Measurements from ENCODE around the gene FAM234B. TPM values are rescaled to one million over a fixed set of nuclear protein-coding genes. Genes with fewer than 3 reads are reported as not detected.

The FAM234B gene
- total and polyA plus RNA-seq, 2 of the 8 experiments (the other 6 are each of a cell fraction or from before 2014, with no cell fraction given): 12.5 to 29.1 TPM

DNA sequence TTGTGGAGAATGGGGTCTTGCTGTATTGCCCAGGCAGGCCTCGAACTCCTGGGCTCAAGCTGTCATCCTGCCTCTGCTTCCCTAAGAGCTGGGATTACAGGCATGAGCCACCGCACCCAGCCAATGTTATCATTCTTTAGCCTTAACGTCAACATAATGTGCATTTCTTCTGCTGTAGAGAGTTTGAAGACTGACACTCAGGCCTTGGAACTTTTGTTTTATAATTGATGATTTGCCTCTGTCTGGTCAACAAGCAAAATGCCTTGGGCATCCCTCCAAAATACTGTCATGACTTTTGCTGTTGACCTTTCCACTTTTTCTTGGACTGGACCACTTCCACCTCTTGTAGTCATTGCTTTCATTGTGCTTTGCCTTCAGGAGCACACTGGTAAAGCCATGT lies 29.0 kb downstream of the FAM234B start:
- H2AK5ac ChIP-seq (ENCODE audit: low read depth, low read length): no peak overlapping the region
- peaks cover 2 to 46% (median 25%) of the 10 kb centered on the region in 4 experiments; a peak in 7 of 8 replicates for H3K36me3 ChIP-seq (ENCODE audit: control insufficient read depth in 2 of 4, insufficient read depth in 4 of 4, low read length in 3 of 4)
- H2AFZ ChIP-seq (ENCODE audit: low read length): no peak overlapping the region
- H2BK12ac ChIP-seq (ENCODE audit: low read depth, low read length): no peak overlapping the region
- H3K23me2 ChIP-seq (ENCODE audit: low read depth, low read length): no peaks in the 10 kb centered on the region
- 96% methylated on average over 3 of the region's 3 CpGs; no CpG with 5 or more reads in 1 of the 2 experiments for WGBS, 2 experiments (ENCODE audit: extremely low coverage in 1 of 2, insufficient coverage in 1 of 2, insufficient read length in 1 of 2, insufficient replicate concordance in 2 of 2, low coverage in 1 of 2, low lambda C conversion rate in 2 of 2, missing lambda C conversion rate in 1 of 2)
- H2BK5ac ChIP-seq (ENCODE audit: low read depth, low read length): no peak overlapping the region
- no peak for FAIRE-seq
- H3K4me2 ChIP-seq (ENCODE audit: insufficient read depth in 1 of 2, low read depth in 2 of 2, low read length in 2 of 2): no peak overlapping the region
- H4K5ac ChIP-seq (ENCODE audit: insufficient read length, low read depth, low read length): no peak overlapping the region
- no peak overlapping the region for H3K27ac ChIP-seq (ENCODE audit: low read depth, low read length)
- no peaks in the 10 kb centered on the region for H3K9me3 ChIP-seq (ENCODE audit: insufficient read depth in 2 of 2, low read depth in 1 of 2, low read length in 1 of 2)
- no peak for DNase-seq (ENCODE audit: low read depth in 1 of 2, low spot score in 2 of 2)
- H3K18ac ChIP-seq (ENCODE audit: extremely low read depth, low read length): no peak overlapping the region
- no peak overlapping the region for H4K91ac ChIP-seq (replicated peaks; ENCODE audit: insufficient read length, low read length)
- H3K27me3 ChIP-seq (replicated peaks in 1 of 4; ENCODE audit: control insufficient read depth in 3 of 4, extremely low read depth in 1 of 4, insufficient read depth in 3 of 4, low read length in 3 of 4): no peaks in the 10 kb centered on the region
- no peaks in the 10 kb centered on the region for H3K79me1 ChIP-seq (ENCODE audit: low read depth, low read length)
- peaks cover 0 to 4% (median under 1%) of the 10 kb centered on the region in 4 experiments; a peak in 2 of 7 replicates for H3K4me1 ChIP-seq (replicated peaks in 1 of 4; ENCODE audit: control insufficient read depth in 3 of 4, insufficient read depth in 4 of 4, low read length in 3 of 4)
- no peak overlapping the region for H3K56ac ChIP-seq (replicated peaks; ENCODE audit: insufficient read length, low read depth, low read length)
- ChIA-PET POLR2A (ENCODE audit: partially characterized antibody) (no interaction called here), CTCF (ENCODE audit: partially characterized antibody) (interaction anchor here (1.0 to 2.5 kb wide), 7 partner anchors 9 to 162 kb away, joined by 3 to 7 read pairs (median 3); no protein-coding TSS in a partner anchor)
- H2BK20ac ChIP-seq (ENCODE audit: low read length): no peak overlapping the region
- H2BK15ac ChIP-seq (ENCODE audit: low read length): no peak overlapping the region
- H3K23ac ChIP-seq (ENCODE audit: insufficient read length): no peak overlapping the region
- H3K4ac ChIP-seq (replicated peaks; ENCODE audit: insufficient read length, low read depth, low read length): no peak overlapping the region
- H4K20me1 ChIP-seq (replicated peaks in 1 of 2; ENCODE audit: control insufficient read depth in 1 of 2, insufficient read depth in 2 of 2, low read length in 2 of 2): no peaks in the 10 kb centered on the region
- no peak overlapping the region for H3K14ac ChIP-seq (ENCODE audit: insufficient read length)
- H2BK120ac ChIP-seq (replicated peaks; ENCODE audit: low read depth, low read length): no peak overlapping the region
- no peaks in the 10 kb centered on the region for H3K79me2 ChIP-seq (ENCODE audit: control insufficient read depth in 1 of 2, insufficient read depth in 2 of 2, low read length in 2 of 2)
- no peak overlapping the region for H3K4me3 ChIP-seq (ENCODE audit: extremely low read depth in 1 of 4, insufficient read depth in 2 of 4, low read depth in 3 of 4, low read length in 4 of 4)
- no peak overlapping the region for H4K8ac ChIP-seq (ENCODE audit: extremely low read depth, insufficient read depth, low read length)
- no peak overlapping the region for H3K9ac ChIP-seq (replicated peaks in 1 of 4; ENCODE audit: extremely low read depth in 1 of 4, low read depth in 3 of 4, low read length in 3 of 4)
- TF ChIP-seq RNF2 (IDR thresholded peaks at IDR 0.05; ENCODE audit: borderline replicate concordance, low read depth, low read length, missing control alignments, poor library complexity, severe bottlenecking) (no peak), CHD1 (IDR thresholded peaks at IDR 0.05; ENCODE audit: low read depth, low read length) (no peak), RBBP5 (IDR thresholded peaks at IDR 0.05; ENCODE audit: borderline replicate concordance, low read depth, low read length) (no peak), SIN3A (conservative IDR thresholded peaks at IDR 0.05 in 1 of 2, IDR thresholded peaks at IDR 0.05 in 1 of 2; ENCODE audit: low read depth in 1 of 2, low read length in 2 of 2) (no peak), SUZ12 (IDR thresholded peaks at IDR 0.05; ENCODE audit: low read length) (no peak), BACH1 (IDR thresholded peaks at IDR 0.05; ENCODE audit: low read length) (no peak), GTF2F1 (IDR thresholded peaks at IDR 0.05; ENCODE audit: borderline replicate concordance, low read depth, low read length) (no peak), ASH2L (IDR thresholded peaks at IDR 0.05; ENCODE audit: low read length) (no peak), SP4 (IDR thresholded peaks at IDR 0.05; ENCODE audit: low read length) (no peak), CBX5 (IDR thresholded peaks at IDR 0.05; ENCODE audit: low read depth, low read length) (no peak), SP2 (IDR thresholded peaks at IDR 0.05; ENCODE audit: low read length) (no peak), HDAC2 (IDR thresholded peaks at IDR 0.05; ENCODE audit: borderline replicate concordance in 1 of 2, low read depth in 2 of 2, low read length in 2 of 2) (no peak), TBP (IDR thresholded peaks at IDR 0.05; ENCODE audit: low read depth, low read length) (no peak), CBX8 (IDR thresholded peaks at IDR 0.05; ENCODE audit: borderline replicate concordance, low read depth, low read length) (no peak), POU5F1 (IDR thresholded peaks at IDR 0.05; ENCODE audit: low read depth, low read length) (no peak)
